Measurements from ENCODE around the gene CHMP2A. TPM values are rescaled to one million over a fixed set of nuclear protein-coding genes. Genes with fewer than 3 reads are reported as not detected.
A peak's percentile ranks its signal among the peaks of the same experiment; 100 is the strongest.

CHMP2A gene
- total RNA-seq, 1 donor from 2014 or later = 132 TPM

- Mint-ChIP-seq H3K4me3 (ENCODE audit: unreplicated experiment) (no peak overlapping the region), H3K36me3 (ENCODE audit: unreplicated experiment) (peaks cover 2% of the 10 kb centered on the region), H3K9me3 (ENCODE audit: unreplicated experiment) (no peaks in the 10 kb centered on the region), H3K27ac (ENCODE audit: unreplicated experiment) (no peak overlapping the region), H3K27me3 (ENCODE audit: unreplicated experiment) (no peaks in the 10 kb centered on the region), H3K4me1 (ENCODE audit: unreplicated experiment) (peaks cover 20% of the 10 kb centered on the region)
- no peak for DNase-seq (ENCODE audit: extremely low spot score, unreplicated experiment)
- TF ChIP-seq CTCF (IDR thresholded peaks at IDR 0.05) = no peak
Observed at GRCh38 chr19:58561373-58562121, 6.6 kb upstream of the CHMP2A start.

- Mint-ChIP-seq H3K4me3 (ENCODE audit: unreplicated experiment) (no peak overlapping the region), H3K4me1 (ENCODE audit: unreplicated experiment) (peaks cover 26% of the 10 kb centered on the region), H3K27ac (ENCODE audit: unreplicated experiment) (peak overlapping the region; percentile 99), H3K9me3 (ENCODE audit: unreplicated experiment) (no peaks in the 10 kb centered on the region), H3K36me3 (ENCODE audit: unreplicated experiment) (peaks cover 7% of the 10 kb centered on the region), H3K27me3 (ENCODE audit: unreplicated experiment) (no peaks in the 10 kb centered on the region)
- no peak for TF ChIP-seq CTCF (IDR thresholded peaks at IDR 0.05)
- no peak for DNase-seq (ENCODE audit: extremely low spot score, unreplicated experiment)
Observed at GRCh38 chr19:58560921-58561320, 6.0 kb upstream of the CHMP2A start.

GRCh38 chr19:58560007-58560887 lies 5.3 kb upstream of the CHMP2A start:
- TF ChIP-seq CTCF (IDR thresholded peaks at IDR 0.05) = no peak
- Mint-ChIP-seq H3K4me1 (ENCODE audit: unreplicated experiment) (peaks cover 29% of the 10 kb centered on the region), H3K27ac (ENCODE audit: unreplicated experiment) (peak overlapping the region; percentile 99), H3K36me3 (ENCODE audit: unreplicated experiment) (peaks cover 10% of the 10 kb centered on the region), H3K4me3 (ENCODE audit: unreplicated experiment) (peak overlapping the region; percentile 97), H3K9me3 (ENCODE audit: unreplicated experiment) (no peaks in the 10 kb centered on the region), H3K27me3 (ENCODE audit: unreplicated experiment) (no peaks in the 10 kb centered on the region)
- no peak for DNase-seq (ENCODE audit: extremely low spot score, unreplicated experiment)

GRCh38 chr19:58559275-58560006 lies 4.5 kb upstream of the CHMP2A start:
- peak; percentile 95 for DNase-seq (ENCODE audit: extremely low spot score, unreplicated experiment)
- H3K27me3 Mint-ChIP-seq (ENCODE audit: unreplicated experiment) = no peaks in the 10 kb centered on the region
- H3K27ac Mint-ChIP-seq (ENCODE audit: unreplicated experiment) = peak overlapping the region; percentile 99
- peaks cover 13% of the 10 kb centered on the region for H3K36me3 Mint-ChIP-seq (ENCODE audit: unreplicated experiment)
- TF ChIP-seq CTCF (IDR thresholded peaks at IDR 0.05) = no peak
- H3K9me3 Mint-ChIP-seq (ENCODE audit: unreplicated experiment) = no peaks in the 10 kb centered on the region
- peaks cover 37% of the 10 kb centered on the region for H3K4me1 Mint-ChIP-seq (ENCODE audit: unreplicated experiment)
- H3K4me3 Mint-ChIP-seq (ENCODE audit: unreplicated experiment) = peak overlapping the region; percentile 97

Measured in osteocyte (in vitro differentiated cells).